Stimulated activated CD8-positive, alpha-beta memory T cell treated with anti-CD3 and anti-CD28 coated beads, Interleukin-4, amount 100 ng/mL, for 1 hour (primary cell): ENCODE results near the gene MFNG.
"Not testable (repeated sequence)": the region's sequence is repeated elsewhere in the genome, so short reads cannot be mapped to it uniquely, and the experiment has no call there.

Experiments
- DNase-seq, 2 donors: peaks; one replicate each; pipeline ENCODE4 v3.0.0-alpha.2; 2020; ENCODE audit warnings: low read depth in 2 of 2, low spot score in 1 of 2

MFNG gene

GRCh38 chr22:37486224-37486845, at the start of gene MFNG:
TSS of gene MFNG (minus strand) at chr22:37486384. CDS start at chr22:37486177, 207 bp downstream.
- peak; percentile 41 to 47 for DNase-seq

GRCh38 chr22:37535159-37535558, 49.0 kb upstream of the MFNG start:
- DNase-seq = no peak

DNA sequence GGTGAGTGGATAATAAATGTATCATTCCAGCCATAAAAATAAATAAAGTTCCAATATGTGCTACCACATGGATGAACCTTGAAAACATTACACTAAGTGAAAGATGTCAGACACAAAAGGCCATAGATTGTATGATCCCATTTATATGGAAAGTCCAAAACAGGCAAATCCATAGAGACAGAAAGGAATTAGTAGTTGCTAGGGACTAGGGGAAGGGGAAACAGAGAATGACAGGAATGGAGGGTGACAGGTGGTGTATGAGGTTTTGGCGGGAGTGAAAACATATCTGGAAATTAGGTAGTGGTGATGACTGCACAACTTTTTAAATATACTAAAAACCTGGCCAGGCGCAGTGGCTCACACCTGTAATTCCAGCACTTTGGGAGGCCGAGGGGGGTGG, 48.3 kb upstream of the MFNG start:
- DNase-seq = no peak

DNA sequence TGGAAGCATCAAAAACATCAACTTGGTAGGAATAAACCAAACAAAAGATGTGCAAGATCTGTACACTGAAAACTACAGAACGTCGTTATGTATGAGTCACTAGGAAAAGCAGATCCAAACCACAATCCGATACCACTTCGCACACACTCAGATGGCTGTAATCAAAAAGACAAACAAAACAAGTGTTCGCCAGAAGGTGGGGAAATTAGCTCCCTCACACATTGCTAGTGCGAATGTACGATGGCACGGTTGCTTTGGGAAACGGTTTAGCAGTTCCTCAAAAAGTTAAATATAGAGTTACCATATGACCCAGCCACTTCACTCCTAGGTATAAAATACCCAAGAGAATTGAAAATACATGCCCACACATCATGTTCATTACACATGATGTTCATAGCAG, 47.8 kb upstream of the MFNG start:
- DNase-seq = no peak

- DNase-seq = no peak
These were observed 43.6 kb upstream of the MFNG start for GRCh38 chr22:37529652-37530345.

- DNase-seq = not testable (repeated sequence)
These were observed 41.8 kb upstream of the MFNG start for GRCh38 chr22:37527952-37528351.

- DNase-seq = not testable (repeated sequence)
These were observed 41.0 kb upstream of the MFNG start for GRCh38 chr22:37527081-37527752.

GRCh38 chr22:37526376-37526775, 40.2 kb upstream of the MFNG start:
- DNase-seq = no peak

- DNase-seq = no peak
These were observed 39.7 kb upstream of the MFNG start for GRCh38 chr22:37525746-37526350.

GRCh38 chr22:37525073-37525745, 39.0 kb upstream of the MFNG start:
- DNase-seq = no peak

DNA sequence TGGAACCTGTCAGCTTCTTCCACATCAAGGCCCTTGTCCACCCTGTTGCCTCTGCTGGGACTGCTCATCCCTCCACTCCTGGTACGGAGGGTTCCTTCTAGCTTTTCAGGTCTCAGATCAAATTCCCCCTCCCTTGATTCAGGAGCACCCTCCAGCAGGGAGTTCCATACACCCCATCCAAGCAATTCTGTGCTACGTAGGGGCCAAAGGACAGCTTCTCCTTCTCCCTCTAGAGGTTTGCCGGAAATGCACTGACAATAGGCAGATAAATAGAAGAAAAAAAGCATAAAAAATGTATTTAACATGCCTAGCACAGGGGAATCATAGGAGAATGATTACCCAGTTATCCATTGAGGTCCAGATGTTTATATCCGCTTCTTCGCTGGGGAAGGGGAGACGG, 36.3 kb upstream of the MFNG start:
- no peak for DNase-seq

DNA sequence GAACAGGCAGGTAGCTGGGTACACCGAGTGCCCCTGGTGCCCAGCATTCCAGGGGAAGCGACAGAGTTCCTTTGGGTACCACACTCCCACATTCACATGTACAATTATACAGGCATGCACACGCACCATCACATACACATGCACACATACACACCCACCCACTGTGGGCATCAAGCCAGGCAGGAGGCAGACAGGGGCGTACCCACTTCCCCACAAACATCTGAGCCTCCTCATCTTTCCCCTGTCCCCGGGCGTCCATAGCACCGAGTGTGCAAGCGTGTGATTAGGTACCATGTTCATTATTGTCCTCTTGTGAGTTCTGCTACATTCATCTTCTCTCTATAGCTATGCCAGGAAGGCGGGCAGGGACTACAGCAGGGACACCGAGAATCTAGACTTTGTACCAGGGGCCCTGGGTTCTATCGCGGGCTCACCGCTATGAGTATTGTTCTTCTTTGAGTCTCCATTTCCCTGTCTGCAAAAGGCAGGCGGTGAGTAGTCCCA, 35.1 kb upstream of the MFNG start:
- no peak for DNase-seq

- no peak for DNase-seq
These were observed 34.6 kb upstream of the MFNG start for GRCh38 chr22:37520776-37521191.

DNA sequence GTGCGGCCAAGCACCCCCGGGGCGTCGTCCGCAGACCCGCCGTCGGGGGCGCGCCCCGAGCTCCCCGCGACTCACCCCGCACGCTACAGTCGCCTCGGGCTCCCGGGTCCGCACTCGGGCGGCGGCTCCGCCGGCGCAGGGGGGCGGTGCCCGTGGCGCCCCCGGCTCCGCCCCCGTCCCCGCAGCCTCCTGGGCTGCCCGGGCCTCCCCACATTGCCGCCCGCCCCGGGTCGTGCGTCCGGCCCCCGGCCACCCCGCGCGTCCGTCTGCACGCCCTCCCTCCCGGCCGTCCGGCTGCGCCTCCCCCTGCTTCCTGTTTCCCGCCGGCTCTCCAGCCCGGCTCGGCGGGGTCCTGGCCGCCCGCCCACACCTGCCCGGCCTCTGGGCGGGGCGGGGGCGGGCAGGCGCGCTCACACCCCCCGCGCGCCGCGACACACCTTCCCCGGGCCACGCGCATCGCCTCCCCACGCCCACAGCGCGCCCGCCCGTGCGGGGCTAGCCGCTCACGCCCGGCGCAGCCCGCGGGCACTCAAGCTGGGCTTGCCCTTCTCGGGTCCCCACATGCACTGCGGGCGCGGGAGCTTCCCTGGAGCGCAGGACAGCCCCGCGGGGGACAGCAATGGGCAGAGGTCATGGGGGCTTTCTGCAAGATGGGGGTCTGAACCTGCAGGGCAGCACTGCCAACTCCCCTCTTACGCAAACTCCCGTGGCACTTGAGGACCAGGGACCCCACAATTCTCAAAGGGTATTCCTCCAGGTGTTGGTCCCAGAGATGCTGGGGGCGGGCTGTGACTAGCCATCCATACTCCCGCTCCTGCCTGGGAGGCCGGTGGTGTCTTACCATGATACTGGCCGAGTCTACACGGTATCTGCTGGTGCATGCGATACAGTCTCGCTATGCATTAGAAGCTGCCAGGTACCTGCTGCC, 33.3 kb upstream of the MFNG start, which contains the start of gene CARD10:
TSS of gene CARD10 (minus strand) at position 148 of the 928 bp plus-strand sequence. CDS start 215 bp downstream, outside the sequence.
- no peak for DNase-seq

- no peak for DNase-seq
These were observed 32.5 kb upstream of the MFNG start for GRCh38 chr22:37518509-37519267.

GRCh38 chr22:37517826-37518450, 31.8 kb upstream of the MFNG start:
- no peak for DNase-seq

GRCh38 chr22:37516456-37516855, 30.3 kb upstream of the MFNG start:
- no peak for DNase-seq

GRCh38 chr22:37515901-37516300, 29.7 kb upstream of the MFNG start:
- no peak for DNase-seq
